NCI-H774 (cell line): ENCODE measurements around the gene ZNF333.

Experiments used
- DNase-seq: peaks from one replicate; lab custom pipeline; 2025; lab: John Stamatoyannopoulos, UW

ZNF333 gene

DNA sequence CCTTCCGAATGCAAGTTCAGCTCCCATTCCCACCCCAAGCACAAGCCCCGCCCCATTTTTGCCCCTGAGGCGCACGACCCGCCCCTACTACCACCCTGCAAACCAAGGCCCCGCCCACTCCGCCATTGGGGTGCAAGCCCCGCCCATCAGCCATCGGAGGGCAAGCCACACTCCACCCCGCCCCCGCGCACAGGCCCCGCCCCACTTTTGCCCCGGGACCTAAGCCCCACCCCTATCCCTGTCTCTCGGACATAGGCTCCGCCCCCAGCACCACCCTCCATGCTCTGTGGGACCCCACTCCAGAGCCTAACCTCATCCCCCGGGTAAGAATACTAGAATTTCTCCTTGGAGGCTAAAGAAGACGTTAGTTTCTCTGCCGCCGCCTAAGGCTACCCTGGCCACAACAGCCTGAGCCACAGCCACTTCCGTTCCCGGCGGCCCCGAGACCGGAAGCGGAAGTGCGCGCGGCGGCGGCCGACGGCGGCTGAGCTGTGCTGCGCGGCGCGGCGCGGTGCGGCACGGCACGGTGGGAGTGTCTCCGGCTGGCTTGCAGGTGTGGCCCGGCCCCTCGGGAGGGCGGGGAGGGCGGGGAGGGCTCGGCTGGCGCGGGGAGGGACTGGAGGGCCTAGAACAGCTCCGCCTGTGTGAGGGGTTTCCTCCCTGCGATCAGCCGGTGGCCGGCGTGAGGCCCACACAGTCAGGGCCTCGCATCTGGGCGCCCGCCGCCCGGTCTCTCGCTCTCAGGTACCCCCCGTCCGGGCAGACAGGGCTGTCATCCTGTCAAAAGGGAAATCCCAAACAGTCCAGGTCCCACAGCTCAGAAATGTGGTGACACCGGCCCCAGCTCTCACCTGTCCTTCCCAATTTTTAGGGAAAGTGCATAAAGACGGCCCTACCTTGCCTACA, at the start of gene ZNF333:
ZNF333 (plus strand) TSS at position 451 of the 906 bp plus-strand sequence. CDS start 3,444 bp downstream, outside the sequence.
- peak; percentile 89 for DNase-seq

DNA sequence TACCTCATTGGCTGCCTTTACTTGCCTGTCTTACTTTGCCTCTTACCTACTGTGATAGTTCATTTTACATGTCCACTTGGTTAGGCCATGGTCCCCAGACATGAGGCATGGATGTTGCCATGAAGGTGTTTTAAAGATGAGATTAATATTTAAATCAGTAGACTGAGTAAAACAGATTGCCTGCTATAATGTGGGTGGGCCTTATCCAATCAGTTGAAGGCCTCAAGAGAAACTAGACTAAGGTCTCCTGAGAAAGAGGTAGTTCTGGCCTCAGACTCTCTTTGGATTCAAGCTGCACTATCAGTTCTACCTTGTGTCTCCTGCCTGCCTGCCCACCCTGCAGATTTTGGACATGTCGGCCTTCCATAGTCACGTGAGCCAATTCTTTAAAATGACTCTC, 41.3 kb upstream of the ZNF333 start:
- no peak for DNase-seq

DNA sequence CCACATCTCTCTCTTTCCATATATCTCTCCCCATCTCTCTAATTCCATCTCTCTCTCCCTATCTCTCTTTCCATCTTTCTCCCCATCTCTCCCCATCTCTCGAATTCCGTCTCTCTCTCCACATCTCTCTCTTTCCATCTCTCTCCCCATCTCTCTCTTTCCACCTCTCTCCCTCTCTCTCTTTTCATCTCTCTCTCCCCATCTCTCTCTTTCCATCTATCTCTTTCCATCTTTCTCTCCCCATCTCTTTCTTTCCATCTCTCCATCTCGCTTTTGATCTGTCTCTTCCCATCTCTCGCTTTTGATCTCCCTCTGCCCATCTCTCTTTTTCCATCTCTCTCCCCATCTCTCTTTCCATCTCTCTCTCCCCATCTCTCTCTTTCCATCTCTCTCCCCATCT, 40.8 kb upstream of the ZNF333 start:
- no peak for DNase-seq

DNA sequence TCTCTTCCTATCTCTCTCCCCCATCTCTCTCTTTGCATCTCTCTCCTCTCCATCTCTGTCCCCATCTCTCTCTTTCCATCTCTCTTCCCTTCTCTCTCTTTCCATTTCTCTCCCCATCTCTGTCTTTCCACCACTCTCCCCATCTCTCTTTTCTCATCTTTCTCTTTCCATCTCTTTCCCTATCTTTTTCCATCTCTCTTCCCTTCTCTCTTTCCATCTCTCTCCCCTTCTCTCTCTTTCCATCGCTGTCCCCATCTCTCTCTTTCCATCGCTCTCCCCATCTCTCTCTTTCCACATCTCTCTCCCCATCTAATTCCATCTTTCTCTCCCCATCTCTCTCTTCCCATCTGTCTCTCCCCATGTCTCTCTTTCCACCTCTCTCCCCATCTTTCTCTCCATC, 39.7 kb upstream of the ZNF333 start:
- DNase-seq = no peak

DNA sequence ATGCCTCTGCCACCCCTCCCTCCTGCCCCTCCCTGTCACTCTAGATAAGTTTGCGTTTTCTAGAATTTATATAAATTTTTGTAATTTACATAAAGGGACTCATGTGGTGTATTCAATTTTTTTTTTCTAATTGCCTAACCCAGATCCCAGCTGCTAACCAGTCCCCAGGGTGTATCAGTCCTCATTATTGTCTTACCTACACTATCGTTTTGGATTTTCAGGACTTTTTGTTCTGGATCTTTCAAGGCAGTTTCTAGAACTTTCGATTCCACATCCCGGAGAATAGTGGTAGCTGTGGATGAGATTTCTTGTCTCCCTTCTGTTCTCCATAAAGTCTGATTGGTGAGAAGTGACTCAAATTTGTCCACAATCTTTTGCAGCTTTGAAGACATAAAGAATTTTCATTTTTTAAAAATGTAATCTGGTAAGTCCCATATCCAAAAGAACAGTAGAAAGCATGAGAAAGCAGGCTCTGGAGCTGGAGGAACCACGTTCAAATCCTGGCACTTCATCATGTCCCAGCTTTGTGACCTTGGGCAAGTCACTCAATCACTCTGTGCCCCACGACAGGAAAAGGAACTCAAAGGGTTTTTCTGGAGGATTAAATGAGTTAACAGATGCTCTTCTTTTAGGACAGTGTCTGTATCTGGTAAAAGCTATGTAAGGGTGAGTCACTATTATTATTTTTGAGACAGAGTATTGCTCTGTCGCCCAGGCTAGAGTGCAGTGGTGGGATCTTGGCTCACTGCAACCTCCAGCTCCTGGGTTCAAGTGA, 34.9 kb upstream of the ZNF333 start:
- no peak for DNase-seq

DNA sequence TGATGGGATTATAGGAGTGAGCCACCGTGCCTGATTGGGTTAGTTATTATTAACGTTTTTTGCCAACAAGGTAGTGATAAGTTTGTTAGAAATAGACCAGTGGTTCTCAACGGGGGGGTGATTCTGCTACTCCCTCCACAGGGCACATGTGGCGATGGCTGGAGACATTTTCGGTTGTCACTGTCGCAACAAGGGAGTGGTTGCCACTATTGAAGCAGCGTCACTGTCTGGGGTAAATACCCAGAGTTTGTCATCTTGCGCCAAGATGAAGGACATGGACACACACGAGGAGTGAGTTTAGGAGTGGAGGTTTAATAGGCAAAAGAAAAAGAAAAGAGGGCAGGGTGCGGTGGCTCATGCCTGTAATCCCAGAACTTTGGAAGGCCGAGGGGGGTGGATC, 34.1 kb upstream of the ZNF333 start:
- DNase-seq = no peak

DNA sequence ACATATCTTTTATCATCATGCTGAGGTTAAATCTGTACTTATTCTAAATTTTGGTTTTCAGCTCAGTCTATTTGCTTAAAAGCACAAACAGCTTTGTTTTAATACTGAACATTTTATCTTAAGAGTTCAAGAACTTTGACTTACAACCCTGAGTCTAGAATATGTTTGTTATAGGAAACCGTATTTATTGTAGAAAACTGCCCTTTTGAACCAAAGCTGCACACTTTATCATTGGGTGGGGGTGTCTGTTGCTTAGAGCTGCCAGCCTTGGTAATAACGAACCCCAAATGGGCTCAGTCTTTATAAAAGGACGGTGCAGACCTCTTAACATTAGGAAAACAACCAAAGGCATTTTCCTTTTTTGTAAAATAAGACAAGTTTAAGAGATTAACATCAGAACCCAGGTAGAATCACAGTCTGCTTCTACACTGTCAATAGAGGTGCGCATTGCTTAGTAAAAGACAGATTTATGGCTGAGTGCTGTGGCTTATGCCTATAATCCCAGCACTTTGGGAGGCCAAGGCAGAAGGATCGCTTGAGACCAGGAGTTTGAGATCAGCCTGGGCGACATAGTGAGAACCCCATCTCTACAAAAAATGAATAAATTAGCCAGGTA, 29.9 kb upstream of the ZNF333 start:
- no peak for DNase-seq

DNA sequence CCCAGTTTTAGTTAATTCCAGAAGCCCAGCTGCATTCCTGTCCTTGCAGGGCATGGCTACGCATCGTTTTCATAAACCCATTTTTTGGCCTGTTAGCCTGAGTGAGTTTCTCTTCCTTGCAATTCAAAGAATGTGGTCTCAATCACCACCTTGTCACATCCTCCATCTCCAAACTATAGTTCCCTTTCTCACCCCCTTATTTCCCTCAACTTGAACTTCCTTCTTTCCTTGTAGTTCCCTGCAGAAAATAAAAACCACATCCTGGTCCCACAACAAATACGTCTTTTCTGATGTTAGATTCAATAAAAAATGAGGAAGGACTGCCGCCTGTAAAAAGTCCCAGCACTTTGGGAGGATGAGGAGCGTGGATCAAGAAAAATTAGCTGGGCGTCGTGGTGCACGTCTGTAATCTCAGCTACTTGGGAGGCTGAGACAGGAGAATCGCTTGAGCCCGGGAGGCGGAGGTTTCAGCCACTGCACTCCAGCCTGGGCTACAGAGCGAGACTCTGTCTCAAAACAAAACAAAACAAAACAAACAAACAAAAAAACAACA, 28.4 kb upstream of the ZNF333 start:
- DNase-seq = no peak

DNA sequence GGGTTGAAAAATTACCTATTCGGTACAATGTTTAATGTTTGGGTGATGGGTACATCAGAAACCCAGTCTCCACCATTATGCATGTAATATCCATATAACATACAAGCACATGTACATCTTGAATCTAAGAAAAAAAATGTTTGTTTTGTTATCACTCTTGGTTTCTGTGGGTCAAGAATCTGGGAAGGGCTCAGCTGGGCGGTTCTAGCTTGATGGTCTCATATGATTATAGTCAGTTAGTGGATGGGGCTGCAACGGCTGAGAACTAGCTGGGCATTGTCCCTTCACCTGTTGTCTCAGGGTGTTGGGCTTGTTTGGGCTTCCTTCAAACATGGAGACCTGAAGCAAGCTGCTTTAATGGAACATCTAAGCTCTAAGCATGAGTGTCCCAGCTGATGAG, 19.9 kb upstream of the ZNF333 start:
- no peak for DNase-seq

DNA sequence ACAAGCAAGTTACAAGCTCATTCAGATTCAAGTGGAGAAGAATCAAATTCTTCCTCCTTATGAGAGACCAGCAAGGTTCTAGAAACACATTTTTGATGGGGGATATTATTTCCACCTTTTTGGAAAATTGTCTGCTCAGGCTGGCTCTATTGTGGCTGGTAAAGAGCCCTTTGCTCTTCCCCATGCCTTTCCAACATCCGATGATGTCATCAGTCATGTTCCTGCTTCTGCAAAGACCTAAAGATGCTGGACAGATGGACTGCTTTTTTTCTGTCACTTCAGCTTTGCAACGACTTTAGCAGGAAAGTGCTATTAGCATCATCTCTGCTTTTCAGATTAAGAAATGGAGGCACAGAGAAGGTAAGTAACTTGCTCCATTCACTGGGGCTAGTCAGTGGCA, 19.4 kb upstream of the ZNF333 start:
- DNase-seq = no peak

DNA sequence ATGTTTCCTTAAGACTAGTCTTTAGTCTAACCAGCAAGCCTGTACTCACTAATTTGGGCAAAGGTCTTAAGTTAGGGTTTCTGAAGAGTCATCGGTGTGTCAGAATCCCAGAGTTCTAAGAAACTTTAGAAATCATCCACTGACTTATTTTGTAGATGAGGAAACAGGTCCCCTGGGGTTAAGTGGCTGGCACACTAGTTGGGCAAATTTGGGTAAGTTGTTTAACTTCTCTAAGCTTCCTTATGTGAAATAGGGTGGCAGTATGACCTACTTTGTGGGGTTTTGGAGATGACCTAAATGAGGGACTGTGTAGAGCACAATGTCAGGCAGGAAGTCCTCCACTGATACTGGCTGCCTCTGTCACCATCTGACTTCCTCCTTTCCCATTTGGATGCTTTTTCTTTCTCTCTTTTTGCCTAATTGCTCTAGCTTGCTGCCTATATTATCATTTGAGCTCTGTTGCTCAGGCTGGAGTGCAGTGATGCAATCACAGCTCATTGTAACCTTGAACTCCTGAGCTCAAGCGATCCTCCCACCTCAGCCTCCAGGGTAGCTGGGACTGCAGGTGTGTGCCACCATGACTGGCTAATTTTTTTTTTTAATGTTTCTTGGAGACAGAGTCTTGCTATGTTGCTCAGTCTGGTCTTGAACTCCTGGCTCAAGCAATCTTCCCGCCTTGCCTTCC, 17.5 kb upstream of the ZNF333 start:
- no peak for DNase-seq

DNA sequence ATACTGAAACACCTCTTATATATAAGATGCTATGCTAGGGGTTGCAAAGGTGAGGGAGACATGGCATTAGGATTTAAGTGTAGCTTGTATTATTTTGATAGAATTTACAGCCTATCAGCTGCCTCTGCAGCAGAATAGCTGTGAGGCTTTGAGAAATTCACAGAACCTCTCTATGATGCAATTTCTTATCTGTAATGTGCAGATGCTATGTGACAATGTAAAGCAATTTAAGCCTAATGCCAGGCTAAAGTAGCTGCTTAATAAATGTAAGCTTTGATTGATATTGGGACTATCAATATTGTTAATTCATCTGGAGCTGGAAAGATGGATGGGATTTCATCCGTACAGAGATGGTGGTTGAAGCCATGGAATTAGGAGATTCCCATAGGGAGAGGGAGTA, 16.8 kb upstream of the ZNF333 start:
- no peak for DNase-seq

DNA sequence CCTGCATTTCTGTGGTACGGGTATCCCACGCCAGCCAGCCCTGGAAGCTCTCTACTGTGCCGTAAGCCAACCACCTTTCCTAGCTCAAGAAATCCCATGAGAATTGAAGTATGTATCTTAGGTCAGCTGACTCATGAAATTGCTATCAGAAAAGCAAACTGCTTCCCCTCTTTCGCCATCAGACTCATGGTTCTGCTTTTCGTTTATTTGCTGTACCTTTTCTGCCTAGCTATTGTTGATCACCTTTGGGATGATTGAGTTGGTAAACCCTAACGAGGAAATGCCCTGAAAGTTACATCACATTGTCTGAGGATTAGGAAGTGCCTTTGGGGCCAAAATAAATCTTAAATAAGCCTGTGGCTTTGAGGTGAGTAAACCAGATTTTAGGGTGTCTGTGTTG, 15.1 kb upstream of the ZNF333 start, which contains the start of gene ADGRE3:
ADGRE3 (minus strand) TSS at position 81 of the 400 bp plus-strand sequence; CDS start at position 7, 74 bp downstream.
- no peak for DNase-seq

DNA sequence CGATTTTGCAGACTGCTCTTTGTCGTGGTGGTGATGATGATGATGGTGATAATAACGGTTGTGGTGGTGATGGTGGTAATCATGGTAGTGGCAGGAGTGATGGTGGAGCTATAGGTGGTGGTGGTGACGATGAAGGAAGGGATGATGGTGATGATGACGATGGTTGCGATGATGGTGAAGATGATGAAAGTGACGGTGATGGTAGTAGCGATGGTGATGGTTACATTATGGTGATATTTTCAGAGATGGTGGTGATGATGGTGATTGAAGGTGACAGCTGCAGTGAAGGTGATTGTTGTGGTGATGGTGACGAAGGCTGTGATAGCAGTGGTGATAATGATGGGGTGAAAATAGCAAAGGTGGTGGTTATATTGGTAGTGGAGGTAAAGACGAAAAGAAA, 13.1 kb upstream of the ZNF333 start:
- DNase-seq = no peak

DNA sequence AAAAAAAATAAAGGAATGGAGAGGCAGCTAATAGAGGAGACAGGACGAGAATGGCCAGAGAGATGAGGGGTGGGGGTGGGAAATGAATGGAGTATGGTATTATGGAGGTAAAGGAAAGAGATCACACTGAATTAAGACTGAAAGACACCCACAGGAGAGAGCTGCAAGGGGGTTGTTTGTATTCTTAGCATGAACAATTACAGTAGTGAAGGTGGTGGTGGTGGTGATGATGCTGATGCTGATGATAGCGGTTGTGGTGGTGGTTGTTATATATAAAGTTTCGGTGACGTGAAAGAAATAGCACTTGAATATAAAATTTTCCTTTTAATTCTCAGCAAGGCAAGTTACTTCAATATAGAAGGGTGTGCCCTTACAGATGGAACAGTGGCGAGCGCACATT, 12.4 kb upstream of the ZNF333 start:
- DNase-seq = no peak

DNA sequence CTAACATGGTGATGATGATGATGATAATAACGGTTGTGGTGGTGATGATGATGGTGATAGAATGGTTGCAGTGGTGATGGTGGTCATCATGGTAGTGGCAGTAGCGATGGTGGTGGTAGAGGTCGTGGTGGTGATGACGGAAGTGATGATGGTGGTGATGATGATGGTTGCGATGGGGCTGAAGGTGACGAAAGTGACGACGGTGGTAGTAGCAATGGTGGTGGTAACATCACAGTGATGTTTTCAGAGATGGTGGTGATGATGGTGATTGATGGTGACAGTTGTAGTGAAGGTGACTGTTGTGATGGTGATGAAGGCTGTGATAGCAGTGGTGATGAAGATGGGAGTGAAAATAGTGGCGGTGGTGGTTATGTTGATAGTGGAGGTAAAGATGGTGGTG, 11.6 kb upstream of the ZNF333 start:
- no peak for DNase-seq

DNA sequence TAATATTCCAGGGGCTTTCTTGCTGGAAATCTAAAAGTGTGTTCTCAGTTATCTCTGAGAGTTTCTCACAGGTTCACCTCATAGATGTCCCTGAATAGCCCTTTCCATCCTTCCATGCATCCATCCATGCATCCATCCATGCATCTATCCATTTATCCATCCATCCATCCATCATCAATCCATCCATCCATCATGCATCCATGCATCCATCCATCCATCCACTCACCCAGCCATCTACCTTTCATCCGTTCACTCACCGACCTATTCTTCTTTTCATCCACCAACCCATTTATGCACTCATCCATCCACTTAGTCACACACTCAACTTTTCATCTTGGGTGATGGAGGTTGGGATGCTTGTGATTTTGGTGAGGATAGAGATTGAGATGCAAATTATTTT, 7.8 kb upstream of the ZNF333 start:
- no peak for DNase-seq

DNA sequence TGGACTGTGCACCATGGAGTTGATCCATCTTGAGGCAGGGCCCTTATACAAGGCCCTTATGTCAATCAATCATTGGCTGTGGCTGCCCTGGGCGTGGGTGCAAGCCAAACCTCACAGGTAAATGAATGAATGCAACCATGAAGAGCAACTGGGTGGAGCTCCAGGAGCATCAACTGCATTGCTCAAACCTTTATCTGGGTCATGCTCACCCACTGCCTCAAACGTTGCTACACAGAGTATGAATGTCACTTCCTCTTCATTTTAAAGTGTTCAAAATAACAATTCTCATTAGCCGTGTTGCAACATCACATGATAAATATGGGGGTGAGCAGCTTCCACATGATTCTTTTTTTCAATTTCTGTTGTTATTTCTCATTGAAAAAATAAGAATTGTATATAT, 6.4 kb upstream of the ZNF333 start:
- DNase-seq = no peak

DNA sequence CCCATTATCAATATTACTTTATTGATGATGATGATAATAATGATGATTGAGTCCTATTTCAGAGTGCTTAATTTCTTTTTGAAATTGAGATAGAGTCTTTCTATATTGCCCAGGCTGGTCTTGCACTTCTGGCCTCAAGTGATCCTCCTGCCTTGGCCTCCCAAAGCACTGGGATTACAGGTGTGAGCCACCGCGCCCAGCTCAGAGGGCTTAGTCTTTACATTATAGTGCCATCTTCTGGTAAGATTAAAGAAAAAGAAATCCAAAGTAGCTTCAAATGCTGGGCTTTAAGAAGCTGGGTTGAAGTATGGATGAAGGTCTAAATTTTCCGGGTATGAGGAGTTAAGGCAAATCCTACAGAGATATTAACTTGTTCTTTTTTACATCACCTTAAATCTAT, 3.4 kb upstream of the ZNF333 start:
- no peak for DNase-seq

DNA sequence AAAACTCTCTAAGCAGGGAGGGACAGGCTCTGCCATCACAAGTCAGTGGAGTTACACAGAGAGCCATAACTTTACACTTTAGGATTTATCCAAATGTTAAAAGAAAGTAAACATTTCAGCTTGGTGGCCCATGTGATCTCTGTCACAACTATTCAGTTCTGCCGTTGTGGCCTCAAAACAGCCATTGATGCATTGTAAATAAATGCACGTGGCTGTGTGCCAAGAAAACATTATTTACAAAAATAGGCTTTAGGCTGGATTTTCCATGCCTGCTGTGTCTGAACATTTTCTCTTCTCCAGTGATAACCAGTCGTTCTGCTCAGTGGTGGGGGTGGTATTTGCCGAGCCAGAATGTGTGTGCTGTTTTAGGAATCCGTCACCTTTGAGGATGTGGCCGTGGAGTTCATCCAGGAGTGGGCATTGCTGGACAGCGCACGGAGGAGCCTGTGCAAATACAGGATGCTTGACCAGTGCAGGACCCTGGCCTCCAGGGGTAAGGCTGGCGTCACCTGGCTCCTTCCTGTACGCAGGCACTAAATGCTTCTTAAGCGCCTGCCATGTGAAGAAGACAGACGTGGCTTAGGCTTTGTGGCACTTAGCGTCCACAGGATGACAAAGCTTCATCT, 4.9 kb downstream of the ZNF333 start:
- no peak for DNase-seq

DNA sequence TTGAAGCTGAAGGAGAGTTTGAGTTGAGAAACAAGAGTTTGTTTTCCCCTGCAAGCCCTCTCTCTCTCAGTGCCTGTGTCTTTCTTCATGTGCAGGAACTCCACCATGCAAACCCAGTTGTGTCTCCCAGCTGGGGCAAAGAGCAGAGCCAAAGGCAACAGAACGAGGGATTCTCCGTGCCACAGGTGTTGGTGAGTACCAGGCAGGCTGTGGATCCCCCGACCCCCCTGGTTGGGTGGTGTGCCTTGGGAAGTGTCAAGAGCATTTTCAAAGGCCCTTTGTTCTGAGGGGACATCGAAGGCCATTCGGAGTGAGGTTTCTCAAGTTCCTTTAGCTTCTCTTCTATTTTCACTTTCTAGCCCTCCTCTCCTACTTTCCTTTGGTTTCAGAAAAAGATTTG, 5.6 kb downstream of the ZNF333 start:
- DNase-seq = no peak
